Endodermal cell (in vitro differentiated cells): ENCODE measurements around the gene LNX1. TPM values are rescaled to one million over a fixed set of nuclear protein-coding genes. Genes with fewer than 3 reads are reported as not detected.

ENCODE experiments used
- DNase-seq: peaks from one replicate; pipeline ENCODE4 v3.0.0-alpha.2; 2017
- H3K27ac ChIP-seq: 2 replicates; pipeline ENCODE4 v1.5.1; 2013; ENCODE audit warnings: mild to moderate bottlenecking, low read depth, low read length, moderate library complexity
- H3K27me3 ChIP-seq: 2 replicates; pipeline ENCODE4 v1.6.1; 2013; ENCODE audit warnings: mild to moderate bottlenecking, low read length, moderate library complexity; ENCODE audit not compliant: insufficient read depth, control insufficient read depth, poor library complexity, severe bottlenecking
- H3K36me3 ChIP-seq: 2 replicates; pipeline ENCODE4 v1.7.0; 2013; ENCODE audit warnings: mild to moderate bottlenecking, low read length, moderate library complexity; ENCODE audit not compliant: control insufficient read depth, insufficient read depth
- H3K4me1 ChIP-seq: one replicate; pipeline ENCODE4 v1.7.0; 2013; ENCODE audit warnings: low read length; ENCODE audit not compliant: control insufficient read depth, insufficient read depth
- H3K4me3 ChIP-seq: 2 replicates; pipeline ENCODE4 v1.5.1; 2013; ENCODE audit warnings: mild to moderate bottlenecking, low read length, moderate library complexity
- H3K9ac ChIP-seq: 2 replicates; pipeline ENCODE4 v1.6.1; 2013; ENCODE audit warnings: mild to moderate bottlenecking, low read length, moderate library complexity; ENCODE audit not compliant: poor library complexity, severe bottlenecking; ENCODE audit errors: extremely low read depth
- H3K9me3 ChIP-seq: 2 replicates; pipeline ENCODE4 v1.6.1; 2013; ENCODE audit warnings: mild to moderate bottlenecking, low read length, moderate library complexity; ENCODE audit not compliant: control insufficient read depth
- H3K27ac Mint-ChIP-seq: 2 replicates; pipeline ENCODE4 v1.8.0; 2020; ENCODE audit warnings: mixed read lengths
- H3K27me3 Mint-ChIP-seq: 2 replicates; pipeline ENCODE4 v1.8.0; 2021; ENCODE audit warnings: mild to moderate bottlenecking, mixed read lengths; ENCODE audit not compliant: insufficient read depth
- H3K36me3 Mint-ChIP-seq: 2 replicates; pipeline ENCODE4 v1.8.0; 2020; ENCODE audit warnings: low read depth, mixed read lengths
- H3K4me1 Mint-ChIP-seq: 2 replicates; pipeline ENCODE4 v1.8.0; 2020; ENCODE audit warnings: mixed read lengths
- H3K4me3 Mint-ChIP-seq: 2 replicates; pipeline ENCODE4 v1.8.0; 2020; ENCODE audit warnings: mild to moderate bottlenecking, moderate library complexity, mixed read lengths
- H3K9me3 Mint-ChIP-seq: 2 replicates; pipeline ENCODE4 v1.8.0; 2020; ENCODE audit warnings: mild to moderate bottlenecking, mixed read lengths
- CTCF ChIP-seq: fragments of 200-600 bp; sonication (generic); conservative IDR thresholded peaks from 2 replicates; pipeline ENCODE4 v1.5.0; 2021; ENCODE audit warnings: antibody characterized with exemption, mild to moderate bottlenecking
- WGBS, 2 experiments: methylation state at CpG; one replicate each; pipeline versions ENCODE4 v1.1.5 to v1.1.7; 2013; ENCODE audit warnings: missing lambda C conversion rate in 2 of 2, mixed read lengths in 1 of 2; ENCODE audit not compliant: insufficient coverage in 1 of 2, insufficient read length in 1 of 2; 5-methylcytosine and 5-hydroxymethylcytosine counted together
- total RNA-seq, 2 donors: library from RNA; stranded (reverse); fragmentation: NEBNext Ultra II Directional in 1 of 2; extraction: Animal tissue kit (Norgen Biotek cat#: 25700) in 1 of 2; gene quantifications; 2 replicates in 1 of 2; 3 replicates in 1 of 2; pipeline ENCODE4 v1.2.1, GENCODE V29; 2021

The LNX1 gene
- total RNA-seq, 2 donors from 2014 or later, result 4.4 to 5.4 TPM

- H3K36me3 Mint-ChIP-seq, result no peaks in the 10 kb centered on the region
- no peak for DNase-seq
- H3K4me1 Mint-ChIP-seq, result no peaks in the 10 kb centered on the region
- 83 to 88% methylated on average over 1 to 3 of the region's 3 CpGs for WGBS, 2 experiments
- Histone ChIP-seq H3K4me1 (no peaks in the 10 kb centered on the region), H3K27ac (no peak overlapping the region), H3K27me3 (no peaks in the 10 kb centered on the region), H3K4me3 (no peak overlapping the region), H3K9ac (no peak overlapping the region), H3K36me3 (no peaks in the 10 kb centered on the region), H3K9me3 (no peaks in the 10 kb centered on the region)
- H3K9me3 Mint-ChIP-seq, result no peaks in the 10 kb centered on the region
- no peak for TF ChIP-seq CTCF
- no peaks in the 10 kb centered on the region for H3K27me3 Mint-ChIP-seq
- no peak overlapping the region for H3K4me3 Mint-ChIP-seq
- no peak overlapping the region for H3K27ac Mint-ChIP-seq
Observed at GRCh38 chr4:53548662-53549061, 42.6 kb downstream of the LNX1 start.

- no peak overlapping the region for H3K27ac ChIP-seq
- DNase-seq, result no peak
- H3K4me3 ChIP-seq, result no peak overlapping the region
- H3K27me3 Mint-ChIP-seq, result no peaks in the 10 kb centered on the region
- no peaks in the 10 kb centered on the region for H3K36me3 ChIP-seq
- no peak overlapping the region for H3K4me3 Mint-ChIP-seq
- H3K9me3 Mint-ChIP-seq, result no peaks in the 10 kb centered on the region
- no peak overlapping the region for H3K9ac ChIP-seq
- H3K4me1 Mint-ChIP-seq, result no peaks in the 10 kb centered on the region
- 87% methylated on average over 2 of the region's 2 CpGs; no CpG with 5 or more reads in 1 of the 2 experiments for WGBS, 2 experiments
- H3K4me1 ChIP-seq, result no peaks in the 10 kb centered on the region
- H3K27me3 ChIP-seq, result no peaks in the 10 kb centered on the region
- no peak for TF ChIP-seq CTCF
- H3K9me3 ChIP-seq, result no peaks in the 10 kb centered on the region
- H3K36me3 Mint-ChIP-seq, result no peaks in the 10 kb centered on the region
- H3K27ac Mint-ChIP-seq, result no peak overlapping the region
Observed at GRCh38 chr4:53547983-53548382, 43.3 kb downstream of the LNX1 start.

GRCh38 chr4:53545942-53546581, 45.2 kb downstream of the LNX1 start:
- H3K36me3 Mint-ChIP-seq, result no peaks in the 10 kb centered on the region
- Histone ChIP-seq H3K36me3 (no peaks in the 10 kb centered on the region), H3K9ac (no peak overlapping the region), H3K9me3 (no peaks in the 10 kb centered on the region), H3K27me3 (no peaks in the 10 kb centered on the region), H3K4me3 (no peak overlapping the region), H3K4me1 (no peaks in the 10 kb centered on the region), H3K27ac (no peak overlapping the region)
- 89 to 100% methylated on average over 2 to 3 of the region's 3 CpGs for WGBS, 2 experiments
- no peak overlapping the region for H3K4me3 Mint-ChIP-seq
- peaks cover 3% of the 10 kb centered on the region for H3K4me1 Mint-ChIP-seq
- H3K27me3 Mint-ChIP-seq, result no peaks in the 10 kb centered on the region
- no peak overlapping the region for H3K27ac Mint-ChIP-seq
- no peak for TF ChIP-seq CTCF
- no peaks in the 10 kb centered on the region for H3K9me3 Mint-ChIP-seq
- no peak for DNase-seq
